Measurements from ENCODE around the gene TMEM212.
"Not testable (repeated sequence)": the region's sequence is repeated elsewhere in the genome, so short reads cannot be mapped to it uniquely, and the experiment has no call there.

The TMEM212 gene

GRCh38 chr3:171854649-171855305, 11.6 kb downstream of the TMEM212 start:
- DNase-seq, result no peak

- not testable (repeated sequence) for DNase-seq
These were observed 15.6 kb downstream of the TMEM212 start for GRCh38 chr3:171858770-171859169.

GRCh38 chr3:171860830-171861535, 17.8 kb downstream of the TMEM212 start:
- no peak for DNase-seq

- no peak for DNase-seq
These were observed 19.2 kb downstream of the TMEM212 start for GRCh38 chr3:171862392-171862791.

- DNase-seq, result no peak
These were observed 19.9 kb downstream of the TMEM212 start for GRCh38 chr3:171862993-171863521.

GRCh38 chr3:171863920-171864319, 20.8 kb downstream of the TMEM212 start:
- DNase-seq, result no peak

GRCh38 chr3:171865191-171865865, 22.2 kb downstream of the TMEM212 start:
- DNase-seq, result no peak

- no peak for DNase-seq
These were observed 24.8 kb downstream of the TMEM212 start for GRCh38 chr3:171867981-171868380.

GRCh38 chr3:171871392-171872274, 28.5 kb downstream of the TMEM212 start:
- DNase-seq, result no peak

GRCh38 chr3:171873580-171873979, 30.4 kb downstream of the TMEM212 start:
- no peak for DNase-seq

- DNase-seq, result no peak
These were observed 31.1 kb downstream of the TMEM212 start for GRCh38 chr3:171874251-171874681.

- DNase-seq, result no peak
These were observed 31.7 kb downstream of the TMEM212 start for GRCh38 chr3:171874879-171875278.

GRCh38 chr3:171875923-171876412, 32.8 kb downstream of the TMEM212 start:
- no peak for DNase-seq

- no peak for DNase-seq
These were observed 33.6 kb downstream of the TMEM212 start for GRCh38 chr3:171876680-171877147.

GRCh38 chr3:171878461-171879225, 35.5 kb downstream of the TMEM212 start:
- DNase-seq, result no peak

GRCh38 chr3:171879472-171879871, 36.3 kb downstream of the TMEM212 start:
- DNase-seq, result no peak

- no peak for DNase-seq
These were observed 37.1 kb downstream of the TMEM212 start for GRCh38 chr3:171880101-171880870.

GRCh38 chr3:171881251-171881650, 38.1 kb downstream of the TMEM212 start:
- DNase-seq, result no peak

GRCh38 chr3:171883257-171883892, 40.2 kb downstream of the TMEM212 start:
- no peak for DNase-seq

Data from anterior cingulate cortex (tissue), 58 donors.